Loucy (cell line): ENCODE results near the gene RASGRP2.

Experiments used
- H2AFZ ChIP-seq: fragments of 200-600 bp; sonication (generic); 2 replicates; pipeline ENCODE4 v1.6.0; 2016; ENCODE audit warnings: antibody characterized with exemption, mild to moderate bottlenecking, low read length, moderate library complexity
- H3F3A ChIP-seq: fragments of 200-600 bp; 2 replicates; pipeline ENCODE4 v1.6.0; 2016; ENCODE audit warnings: antibody characterized with exemption, low read depth, mild to moderate bottlenecking
- H3K27me3 ChIP-seq: fragments of 200-600 bp; sonication (generic); 2 replicates; pipeline ENCODE4 v1.6.1; 2014; ENCODE audit warnings: low read length, mild to moderate bottlenecking; ENCODE audit not compliant: insufficient read depth, poor library complexity, severe bottlenecking
- H3K36me3 ChIP-seq: fragments of 200-600 bp; sonication (generic); 2 replicates; pipeline ENCODE4 v1.6.1; 2016; ENCODE audit warnings: low read length; ENCODE audit not compliant: insufficient read depth
- H3K4me1 ChIP-seq: fragments of 200-600 bp; sonication (generic); 2 replicates; pipeline ENCODE4 v1.5.1; 2014; ENCODE audit warnings: low read length, mild to moderate bottlenecking; ENCODE audit not compliant: insufficient read depth, poor library complexity, severe bottlenecking
- H3K4me2 ChIP-seq: fragments of 200-600 bp; sonication (generic); 2 replicates; pipeline ENCODE4 v1.6.0; 2014; ENCODE audit warnings: antibody characterized with exemption, low read length, low read depth, mild to moderate bottlenecking; ENCODE audit not compliant: poor library complexity, severe bottlenecking
- H3K4me3 ChIP-seq: fragments of 200-600 bp; sonication (generic); 2 replicates; pipeline ENCODE4 v1.5.1; 2014; ENCODE audit warnings: low read length, mild to moderate bottlenecking, mixed read lengths; ENCODE audit not compliant: poor library complexity, severe bottlenecking
- H3K79me2 ChIP-seq: fragments of 200-600 bp; sonication (generic); 2 replicates; pipeline ENCODE4 v1.6.1; 2014; ENCODE audit warnings: low read length; ENCODE audit not compliant: insufficient read depth
- H3K9ac ChIP-seq: fragments of 200-600 bp; sonication (generic); 2 replicates; pipeline ENCODE4 v1.6.0; 2014; ENCODE audit warnings: mild to moderate bottlenecking, low read depth, low read length, moderate library complexity; ENCODE audit not compliant: poor library complexity, severe bottlenecking
- H3K9me2 ChIP-seq: fragments of 200-600 bp; sonication (generic); replicated peaks from 2 replicates; pipeline ENCODE4 v1.6.1; 2016; ENCODE audit warnings: low read depth, low read length, mixed read lengths
- H3K9me3 ChIP-seq: fragments of 200-600 bp; sonication (generic); 2 replicates; pipeline ENCODE4 v1.6.1; 2014; ENCODE audit warnings: mild to moderate bottlenecking, antibody characterized with exemption, low read length, low read depth; ENCODE audit not compliant: insufficient read depth
- H4K20me1 ChIP-seq: fragments of 200-600 bp; sonication (generic); 2 replicates; pipeline ENCODE4 v1.6.0; 2014; ENCODE audit warnings: antibody characterized with exemption, low read length, mild to moderate bottlenecking; ENCODE audit not compliant: insufficient read depth, poor library complexity, severe bottlenecking
- EZH2phosphoT487 ChIP-seq: fragments of 200-600 bp; IDR thresholded peaks from 2 replicates; pipeline ENCODE4 v1.6.1; 2018; ENCODE audit warnings: antibody characterized with exemption, mild to moderate bottlenecking, moderate library complexity, borderline replicate concordance
- TF ChIP-seq, protein P1 (sequence below): fragments of 200-600 bp; sonication (generic); conservative IDR thresholded peaks from 2 replicates; pipeline ENCODE4 v1.5.1; 2014; ENCODE audit warnings: mild to moderate bottlenecking, antibody characterized with exemption, low read length

The RASGRP2 gene

DNA sequence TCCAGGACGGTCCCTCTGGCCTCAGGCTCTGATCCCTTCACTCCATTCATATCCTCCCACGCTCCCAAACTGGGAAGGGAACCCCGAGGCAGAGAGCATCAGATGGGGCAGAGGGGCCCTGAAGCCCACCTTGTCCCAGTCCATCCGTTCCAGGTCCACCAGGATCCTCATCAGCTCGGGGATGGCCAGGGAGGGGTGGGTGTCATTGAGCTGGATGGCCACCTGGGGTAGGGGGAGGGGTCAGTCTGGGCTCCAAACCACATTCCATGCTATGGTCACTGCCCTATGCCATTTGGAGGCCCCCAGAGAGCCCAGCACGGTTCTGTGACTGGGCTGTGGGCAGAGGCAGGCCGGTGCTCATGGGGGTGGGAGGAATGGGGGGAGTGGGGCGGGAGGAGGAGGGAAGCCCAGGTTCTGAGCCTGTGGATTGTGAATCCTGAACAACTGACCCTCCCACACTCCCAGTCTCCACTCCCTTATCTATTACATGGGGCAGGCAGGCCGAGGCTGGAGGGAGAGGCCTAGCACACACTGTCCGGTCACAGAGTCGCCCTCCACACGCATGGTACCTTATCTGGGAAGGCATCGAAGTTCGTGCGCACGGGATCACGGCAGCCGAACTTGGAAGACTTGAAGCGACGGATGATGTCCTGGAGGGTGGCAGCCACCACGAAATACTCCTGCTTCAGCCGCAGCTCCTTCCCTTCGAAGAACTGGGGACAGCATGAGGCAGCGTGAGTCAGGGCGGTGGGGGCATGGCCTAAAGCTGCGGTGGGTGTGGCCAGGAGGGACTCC lies 10.4 kb upstream of the RASGRP2 start:
- Histone ChIP-seq H3K9ac (no peak overlapping the region), H4K20me1 (no peaks in the 10 kb centered on the region), H3K4me3 (no peak overlapping the region), H3F3A (no peaks in the 10 kb centered on the region), H3K36me3 (no peaks in the 10 kb centered on the region), H3K4me2 (no peak overlapping the region), H3K9me2 (no peaks in the 10 kb centered on the region), H2AFZ (no peak overlapping the region), H3K9me3 (no peaks in the 10 kb centered on the region), H3K27me3 (no peaks in the 10 kb centered on the region), H3K79me2 (no peaks in the 10 kb centered on the region), H3K4me1 (no peaks in the 10 kb centered on the region)
- TF ChIP-seq, protein P1, sequence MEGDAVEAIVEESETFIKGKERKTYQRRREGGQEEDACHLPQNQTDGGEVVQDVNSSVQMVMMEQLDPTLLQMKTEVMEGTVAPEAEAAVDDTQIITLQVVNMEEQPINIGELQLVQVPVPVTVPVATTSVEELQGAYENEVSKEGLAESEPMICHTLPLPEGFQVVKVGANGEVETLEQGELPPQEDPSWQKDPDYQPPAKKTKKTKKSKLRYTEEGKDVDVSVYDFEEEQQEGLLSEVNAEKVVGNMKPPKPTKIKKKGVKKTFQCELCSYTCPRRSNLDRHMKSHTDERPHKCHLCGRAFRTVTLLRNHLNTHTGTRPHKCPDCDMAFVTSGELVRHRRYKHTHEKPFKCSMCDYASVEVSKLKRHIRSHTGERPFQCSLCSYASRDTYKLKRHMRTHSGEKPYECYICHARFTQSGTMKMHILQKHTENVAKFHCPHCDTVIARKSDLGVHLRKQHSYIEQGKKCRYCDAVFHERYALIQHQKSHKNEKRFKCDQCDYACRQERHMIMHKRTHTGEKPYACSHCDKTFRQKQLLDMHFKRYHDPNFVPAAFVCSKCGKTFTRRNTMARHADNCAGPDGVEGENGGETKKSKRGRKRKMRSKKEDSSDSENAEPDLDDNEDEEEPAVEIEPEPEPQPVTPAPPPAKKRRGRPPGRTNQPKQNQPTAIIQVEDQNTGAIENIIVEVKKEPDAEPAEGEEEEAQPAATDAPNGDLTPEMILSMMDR, result no peak
- TF ChIP-seq EZH2phosphoT487, result no peak

GRCh38 chr11:64753380-64754123 lies 9.6 kb upstream of the RASGRP2 start:
- H2AFZ ChIP-seq, result no peak overlapping the region
- TF ChIP-seq, protein P1, result no peak
- no peak for TF ChIP-seq EZH2phosphoT487
- no peaks in the 10 kb centered on the region for H3K36me3 ChIP-seq

DNA sequence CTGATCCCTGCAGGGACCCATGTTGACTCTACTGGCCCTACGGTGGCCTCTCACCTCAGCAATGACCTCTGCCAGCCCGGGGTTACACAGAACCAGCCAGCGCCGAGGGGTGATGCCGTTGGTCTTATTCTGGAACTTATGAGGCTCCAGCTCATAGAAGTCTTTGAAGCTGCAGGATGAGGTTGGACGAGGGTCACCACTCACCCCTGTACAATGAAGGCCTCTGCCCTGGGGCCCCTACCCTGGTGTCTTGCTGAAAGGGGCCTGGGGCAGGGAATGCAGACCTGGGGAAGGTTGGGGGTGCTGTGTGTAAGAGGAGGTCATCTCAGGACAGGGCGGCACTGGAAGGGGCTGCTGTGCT lies 9.1 kb upstream of the RASGRP2 start:
- Histone ChIP-seq H3K36me3 (no peaks in the 10 kb centered on the region), H3K4me1 (no peaks in the 10 kb centered on the region), H3K9ac (no peak overlapping the region), H3K27me3 (no peaks in the 10 kb centered on the region), H3K9me3 (no peaks in the 10 kb centered on the region), H3K4me2 (no peak overlapping the region), H2AFZ (no peak overlapping the region), H3K79me2 (no peaks in the 10 kb centered on the region), H3F3A (no peaks in the 10 kb centered on the region), H4K20me1 (no peaks in the 10 kb centered on the region), H3K4me3 (no peak overlapping the region), H3K9me2 (no peaks in the 10 kb centered on the region)
- TF ChIP-seq, protein P1, result no peak
- TF ChIP-seq EZH2phosphoT487, result no peak

More at GRCh38 chr11:64753380-64754123, 9.6 kb upstream of the RASGRP2 start:
- Histone ChIP-seq H3K79me2 (no peaks in the 10 kb centered on the region), H3K9me3 (no peaks in the 10 kb centered on the region), H4K20me1 (no peaks in the 10 kb centered on the region), H3K9ac (no peak overlapping the region), H3K4me2 (no peak overlapping the region), H3K9me2 (no peaks in the 10 kb centered on the region), H3K4me3 (no peak overlapping the region), H3K4me1 (no peaks in the 10 kb centered on the region), H3F3A (no peaks in the 10 kb centered on the region), H3K27me3 (no peaks in the 10 kb centered on the region)
